CD1c-positive myeloid dendritic cell (primary cell): ENCODE results near the gene CNTN2.

Experiments
- DNase-seq: peaks from one replicate; pipeline ENCODE4 v3.0.0-alpha.2; 2016; ENCODE audit errors: extremely low spot score

The CNTN2 gene

GRCh38 chr1:205074084-205074483 lies 31.1 kb downstream of the CNTN2 start:
- no peak for DNase-seq

DNA sequence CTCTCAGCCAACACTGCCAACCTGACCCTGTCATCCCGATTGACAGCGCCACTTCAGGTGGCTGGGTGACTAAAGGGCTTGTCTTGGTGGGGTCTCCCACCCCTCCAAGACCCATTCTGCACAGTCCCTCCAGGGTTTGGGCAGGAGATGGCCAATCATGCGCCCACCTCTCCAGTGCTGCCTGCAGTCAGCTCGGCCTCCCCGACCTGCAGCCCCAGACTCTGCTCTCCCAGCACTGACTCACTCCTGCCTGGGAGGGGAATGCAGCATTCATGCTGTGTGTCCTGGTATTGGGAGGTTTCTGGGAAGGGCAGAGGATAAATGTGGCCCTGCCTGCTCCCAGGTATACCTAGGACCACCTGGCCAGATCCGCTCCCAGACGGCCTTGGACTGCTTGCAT lies 31.5 kb downstream of the CNTN2 start:
- no peak for DNase-seq

- no peak for DNase-seq
These were observed 32.7 kb downstream of the CNTN2 start for GRCh38 chr1:205075642-205076155.

GRCh38 chr1:205076245-205076761 lies 33.3 kb downstream of the CNTN2 start:
- DNase-seq, result no peak

DNA sequence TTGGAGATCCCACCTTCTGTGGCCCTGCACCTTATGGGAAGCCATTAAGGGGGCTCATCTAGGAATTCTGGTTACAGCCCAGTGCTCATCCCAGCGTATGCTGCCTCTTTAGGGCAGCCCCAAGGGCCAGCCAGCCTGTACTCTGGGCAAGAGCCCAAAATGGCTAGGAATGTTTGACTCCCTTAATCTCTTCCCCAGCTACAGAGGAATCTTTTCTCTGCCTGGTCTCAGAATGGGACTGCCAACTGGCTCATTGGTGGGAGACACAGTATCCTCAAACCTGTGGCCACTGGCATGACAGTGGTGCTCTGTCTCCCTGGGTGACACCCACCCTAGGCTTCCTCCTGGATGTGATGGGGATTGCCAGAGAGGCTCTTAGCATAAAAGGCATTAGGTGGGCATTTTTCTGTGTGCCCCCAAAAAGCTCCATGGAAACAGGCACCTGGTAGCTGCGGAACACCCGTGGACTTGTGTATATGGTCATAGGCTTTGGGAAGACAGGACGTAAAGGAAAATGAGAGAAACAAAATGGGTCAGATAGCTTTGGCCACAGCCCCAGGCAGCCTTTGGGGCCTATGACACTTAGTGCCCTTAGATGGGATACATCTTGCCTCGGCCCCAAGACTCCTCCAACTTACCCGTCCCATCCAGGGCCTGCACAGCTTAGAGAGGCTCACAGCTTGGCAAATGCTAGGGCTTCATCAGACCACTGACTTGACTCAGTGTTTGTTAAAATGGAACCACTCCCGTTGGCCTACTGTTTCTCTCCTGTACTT lies 34.3 kb downstream of the CNTN2 start:
- no peak for DNase-seq

GRCh38 chr1:205077934-205078311 lies 34.9 kb downstream of the CNTN2 start:
- DNase-seq, result no peak

DNA sequence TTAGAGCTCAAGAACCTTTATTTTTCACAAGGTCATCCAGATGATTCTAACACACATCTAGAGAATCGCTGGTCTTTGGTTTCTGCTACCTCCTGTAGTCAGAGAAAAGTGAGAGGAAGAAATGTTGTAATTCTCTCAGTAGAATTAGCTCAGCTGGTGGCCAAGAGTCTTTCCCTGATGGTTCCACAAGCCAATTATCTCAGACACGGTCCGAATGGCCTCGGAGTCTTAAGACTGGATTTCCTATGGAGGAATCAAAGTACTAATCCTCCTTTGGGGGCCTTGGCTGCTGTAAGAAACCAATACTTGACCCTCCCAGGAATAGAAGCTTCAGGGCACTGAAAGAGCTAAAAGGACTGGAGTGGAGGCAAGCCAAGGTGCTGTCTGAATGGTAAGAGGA lies 39.4 kb downstream of the CNTN2 start:
- no peak for DNase-seq

DNA sequence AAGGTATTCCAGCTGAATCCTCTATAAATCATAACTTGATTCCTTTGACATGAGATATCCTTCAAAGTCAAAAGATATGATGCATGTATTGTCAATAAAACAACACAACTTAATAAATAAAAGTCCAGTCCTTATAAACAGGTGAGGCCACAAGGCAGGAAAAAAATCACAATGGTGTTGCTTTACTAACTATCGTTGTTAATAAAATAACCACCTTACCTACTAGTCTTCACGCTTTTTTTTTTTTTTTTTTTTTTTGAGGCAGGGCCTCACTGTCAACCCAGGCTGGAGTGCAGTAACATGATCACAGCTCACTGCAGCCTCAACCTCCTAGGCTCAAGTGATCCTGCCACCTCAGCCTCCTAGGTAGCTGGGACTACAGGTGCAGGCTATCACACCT lies 41.3 kb downstream of the CNTN2 start, which contains the start of gene TMEM81:
TSS of gene TMEM81 (minus strand) at position 101 of the 400 bp plus-strand sequence. CDS start 140 bp downstream, outside the sequence.
- DNase-seq, result no peak

DNA sequence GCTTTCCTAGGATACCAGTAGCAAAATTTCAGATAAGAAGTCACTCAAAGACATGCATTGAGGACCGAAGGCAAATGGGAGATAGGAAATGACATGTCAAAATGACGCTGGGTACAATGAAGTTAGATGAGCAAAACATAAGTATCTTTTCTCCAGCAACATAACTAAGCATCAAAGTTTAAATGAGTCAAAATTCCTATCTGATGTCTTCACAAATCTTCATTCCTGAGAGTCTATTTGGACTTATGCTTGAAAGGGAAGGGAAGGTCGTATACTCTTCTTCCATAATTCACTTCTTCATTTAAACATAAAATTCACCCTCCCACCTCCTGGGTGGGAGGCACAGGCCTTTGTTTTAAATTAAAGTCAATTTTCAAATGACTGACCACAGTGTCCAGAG lies 45.3 kb downstream of the CNTN2 start:
- DNase-seq, result no peak

DNA sequence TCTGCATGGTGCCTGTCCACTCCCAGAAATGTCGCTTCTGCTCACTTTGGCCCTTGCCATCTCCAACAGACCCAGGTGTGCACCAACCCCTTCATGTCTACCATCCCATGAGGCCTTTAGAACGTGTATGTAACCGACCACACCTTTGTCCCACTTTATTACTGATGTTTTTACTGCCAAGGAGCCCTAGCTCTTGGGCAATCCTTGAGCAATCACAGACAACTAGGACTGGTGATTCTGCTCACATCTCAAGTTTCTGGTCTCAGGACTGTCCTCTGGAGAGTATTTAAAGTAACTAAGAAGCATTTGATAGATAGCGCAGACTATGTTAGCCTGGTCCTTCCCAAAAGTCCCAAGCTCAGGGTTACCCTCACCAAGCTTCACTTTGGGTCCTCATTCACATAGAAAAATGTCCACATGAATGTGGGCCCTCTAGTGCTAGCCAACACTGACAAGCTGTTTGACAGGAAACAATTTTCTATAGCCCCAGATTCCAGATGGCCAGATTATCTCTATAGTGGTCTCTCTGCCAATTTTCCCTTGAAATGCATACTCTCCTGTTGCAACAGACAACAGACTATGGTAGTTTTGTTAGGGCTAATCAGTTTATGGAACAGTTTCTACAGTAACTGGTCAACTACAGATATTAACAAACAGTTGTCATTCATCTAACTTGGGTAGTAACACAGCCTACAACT lies 48.2 kb downstream of the CNTN2 start:
- no peak for DNase-seq

GRCh38 chr1:205095422-205095821 lies 52.4 kb downstream of the CNTN2 start:
- DNase-seq, result no peak

- no peak for DNase-seq
These were observed 55.2 kb downstream of the CNTN2 start for GRCh38 chr1:205098242-205098641.

DNA sequence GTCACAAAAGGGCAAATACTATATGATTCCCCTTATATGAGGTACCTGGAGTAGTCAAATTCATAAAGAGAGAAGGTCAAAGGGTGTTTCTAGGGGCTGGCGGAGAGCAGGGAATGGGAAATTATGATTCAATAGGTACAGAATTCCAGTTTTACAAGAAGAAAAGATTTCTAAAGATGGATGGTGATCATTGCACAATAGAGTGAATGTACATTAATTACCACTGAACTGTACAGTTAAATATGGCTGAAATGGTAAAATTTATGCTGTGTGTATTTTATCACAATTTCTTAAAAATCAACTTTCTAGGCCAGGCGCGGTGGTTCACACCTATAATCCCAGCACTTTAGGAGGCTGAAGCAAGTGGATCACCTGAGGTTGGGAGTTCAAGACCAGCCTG lies 59.4 kb downstream of the CNTN2 start:
- DNase-seq, result no peak

DNA sequence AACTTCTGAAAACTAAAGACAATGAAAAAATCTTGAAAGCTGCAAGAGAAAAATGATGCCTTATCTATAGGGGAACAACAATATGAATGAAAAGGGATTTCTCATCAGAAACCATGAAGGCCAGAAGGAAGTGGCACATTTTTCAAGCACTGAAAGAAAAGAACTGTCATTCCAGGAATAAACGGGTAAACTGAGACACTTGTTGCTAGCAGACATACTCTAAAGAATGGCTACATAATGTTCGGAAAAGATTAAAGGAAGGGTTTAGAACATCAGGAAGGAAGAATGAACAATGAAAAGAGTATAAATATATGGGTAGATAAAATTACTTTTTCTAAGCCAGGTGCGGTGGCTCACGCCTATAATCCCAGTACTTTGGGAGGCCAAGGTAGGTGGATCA lies 64.3 kb downstream of the CNTN2 start:
- no peak for DNase-seq

DNA sequence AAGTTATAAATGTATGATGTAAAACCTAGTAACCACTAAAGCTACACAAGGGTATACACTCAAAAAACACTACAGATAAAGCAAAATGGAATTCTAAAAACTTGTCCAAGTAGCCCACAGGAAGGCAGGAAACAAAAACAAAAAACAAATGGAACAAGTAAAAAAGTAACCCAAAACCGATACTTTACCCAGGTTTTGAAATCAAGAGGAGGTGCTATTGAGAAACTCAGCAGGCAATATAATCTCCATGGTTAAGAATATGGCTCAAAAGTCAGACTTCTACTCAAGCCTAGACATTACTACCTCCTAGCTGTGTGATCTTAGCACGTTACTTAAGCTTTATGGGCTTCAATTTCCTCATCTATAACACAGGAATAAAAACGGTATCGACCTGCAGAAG lies 65.5 kb downstream of the CNTN2 start:
- DNase-seq, result no peak

DNA sequence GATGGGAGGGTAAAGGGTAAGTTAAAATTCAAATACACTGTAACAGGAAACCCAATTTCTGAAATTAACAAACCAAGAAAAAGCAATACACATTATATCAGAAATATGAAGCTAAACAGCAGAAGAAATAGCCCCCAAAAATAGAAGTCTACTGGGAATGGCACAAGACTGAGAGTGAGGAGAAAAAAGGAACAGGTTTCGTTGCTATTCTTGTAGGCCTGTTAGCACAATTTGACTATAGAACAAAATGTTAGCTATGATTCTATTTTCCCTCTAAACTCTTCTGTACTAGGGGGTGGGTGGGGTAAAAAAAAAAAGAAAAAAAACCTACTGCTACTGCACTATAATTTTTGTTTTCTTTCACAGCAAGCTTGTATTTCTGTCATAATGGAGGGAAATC lies 66.3 kb downstream of the CNTN2 start:
- DNase-seq, result no peak

GRCh38 chr1:205109711-205110110 lies 66.7 kb downstream of the CNTN2 start:
- no peak for DNase-seq

- no peak for DNase-seq
These were observed 68.3 kb downstream of the CNTN2 start for GRCh38 chr1:205111354-205111753.

DNA sequence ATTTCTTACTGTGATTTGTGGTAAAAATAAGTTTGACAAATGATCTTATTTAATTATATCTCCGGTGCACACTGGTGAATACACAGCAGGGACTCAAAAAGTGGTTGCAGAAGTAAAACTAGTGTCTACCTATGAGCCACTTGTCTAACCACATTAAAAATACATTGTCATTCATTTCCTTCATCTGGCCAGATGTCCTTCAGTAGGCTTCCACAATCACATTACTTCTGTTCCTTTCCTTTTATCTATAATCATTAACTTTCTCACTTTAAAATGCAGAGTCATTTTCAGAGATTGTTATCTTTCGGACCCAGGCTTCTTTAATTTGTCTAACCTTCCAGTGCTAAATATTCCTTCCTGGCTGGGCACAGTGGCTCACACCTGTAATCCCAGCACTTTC lies 75.7 kb downstream of the CNTN2 start:
- no peak for DNase-seq

GRCh38 chr1:205121660-205122488 lies 78.9 kb downstream of the CNTN2 start, which contains the start of gene RBBP5:
TSS of gene RBBP5 (minus strand) at chr1:205121978. CDS start at chr1:205121873, 105 bp downstream.
- peak; percentile 97 for DNase-seq

GRCh38 chr1:205122489-205122882 lies 79.5 kb downstream of the CNTN2 start:
- DNase-seq, result no peak

- peak; percentile 28 for DNase-seq
These were observed 81.7 kb downstream of the CNTN2 start for GRCh38 chr1:205124726-205125125.
